HepG2 (cell line): ENCODE results near the gene VIPR1. TPM values are rescaled to one million over a fixed set of nuclear protein-coding genes. Genes with fewer than 3 reads are reported as not detected.

Experiments
- ATAC-seq: fragments of 200-7000 bp; cut with Tn5 transposase; 3 replicates; pipeline ENCODE4 v1.9.1; 2020; ENCODE audit warnings: mild to moderate bottlenecking, moderate library complexity
- BruUV-seq: library from RNA; stranded (reverse); fragments of 400-500 nt; replicated peaks from 2 replicates; lab custom pipeline; 2021; lab: Mats Ljungman, UMichigan
- CTCF ChIA-PET: fragments of 300-600 bp; formaldehyde crosslinking; extraction: SDS; loops from one replicate; lab custom pipeline; 2021; ENCODE audit warnings: low total read pairs, inconsistent platforms, low intra/inter-chr PET ratio; lab: Yijun Ruan, JAX
- POLR2A ChIA-PET: fragments of 350-600 bp; sonication (Branson Sonifier 250); formaldehyde crosslinking; loops from one replicate; lab custom pipeline; 2020; ENCODE audit warnings: antibody characterized with exemption, inconsistent platforms; lab: Yijun Ruan, JAX
- DNase-seq: peaks from one replicate; pipeline ENCODE4 v3.0.0-alpha.2; 2015; ENCODE audit warnings: low spot score
- FAIRE-seq: peaks from 3 replicates; lab custom pipeline; 2011; peaks lifted over from hg19 to GRCh38; lab: Jason Lieb, UNC
- H2AFZ ChIP-seq: one replicate; pipeline ENCODE4 v1.6.1; 2011; ENCODE audit warnings: low read length, inconsistent platforms
- H3K27ac ChIP-seq: fragments of 300-600 bp; 3 replicates; pipeline ENCODE4 v1.8.0; 2011; ENCODE audit warnings: mixed run types, mild to moderate bottlenecking, mixed read lengths, low read length, inconsistent platforms; ENCODE audit not compliant: insufficient read depth; ENCODE audit errors: extremely low read length
- H3K27me3 ChIP-seq, 2 experiments: fragments of 200-600 bp in 1 of 2; 2 replicates in 1 of 2; 3 replicates in 1 of 2; pipeline versions ENCODE4 v1.6.0 to v1.8.0; 2011; ENCODE audit warnings: low read length in 2 of 2, mild to moderate bottlenecking in 2 of 2, moderate library complexity in 2 of 2, inconsistent platforms in 1 of 2; ENCODE audit not compliant: insufficient read depth in 2 of 2, control insufficient read depth in 1 of 2
- H3K36me3 ChIP-seq, 2 experiments: fragments of 200-600 bp in 1 of 2; replicated peaks in 1 of 2; 2 replicates in 1 of 2; 3 replicates in 1 of 2; pipeline versions ENCODE4 v1.5.1 to v1.8.0; 2011; ENCODE audit warnings: low read length in 2 of 2, inconsistent platforms in 1 of 2; ENCODE audit not compliant: insufficient read depth in 2 of 2, control insufficient read depth in 1 of 2
- H3K4me1 ChIP-seq: 2 replicates; pipeline ENCODE4 v1.5.1; 2012; ENCODE audit warnings: low read length, inconsistent platforms; ENCODE audit not compliant: insufficient read depth
- H3K4me2 ChIP-seq: 2 replicates; pipeline ENCODE4 v1.6.0; 2011; ENCODE audit warnings: low read depth, low read length, inconsistent platforms
- H3K4me3 ChIP-seq, 3 experiments: fragments of 200-600 bp in 1 of 3; sonication (generic), shearing (Covaris generic) in 1 of 3; replicated peaks in 1 of 3; 2 replicates each; pipeline ENCODE4 v1.5.1; 2011 to 2016; ENCODE audit warnings: low read length in 3 of 3, inconsistent platforms in 2 of 3, low read depth in 2 of 3, mild to moderate bottlenecking in 2 of 3, control low read depth in 1 of 3, mixed read lengths in 1 of 3; ENCODE audit not compliant: insufficient read depth in 1 of 3
- H3K79me2 ChIP-seq: one replicate; pipeline ENCODE4 v1.6.1; 2011; ENCODE audit warnings: low read length, inconsistent platforms; ENCODE audit not compliant: insufficient read depth
- H3K9ac ChIP-seq: 2 replicates; pipeline ENCODE4 v1.6.0; 2011; ENCODE audit warnings: mild to moderate bottlenecking, low read depth, low read length, inconsistent platforms; ENCODE audit not compliant: insufficient read depth
- H3K9me3 ChIP-seq: 2 replicates; pipeline ENCODE4 v1.5.1; 2012; ENCODE audit warnings: mild to moderate bottlenecking, low read length
- H4K20me1 ChIP-seq: 2 replicates; pipeline ENCODE4 v1.6.0; 2011; ENCODE audit warnings: inconsistent platforms, mild to moderate bottlenecking, low read length, moderate library complexity; ENCODE audit not compliant: insufficient read depth
- ARNTL ChIP-seq: sonication (generic); formaldehyde crosslinking; IDR thresholded peaks from 2 replicates; pipeline ENCODE4 v1.4.0; 2020; ENCODE audit warnings: mild to moderate bottlenecking, missing genetic modification reagents
- CBX2 ChIP-seq, 2 experiments: fragments of 200-600 bp in 1 of 2; sonication (generic); formaldehyde crosslinking in 1 of 2; IDR thresholded peaks; 2 replicates each; pipeline versions ENCODE4 v1.7.0 to v1.8.1; 2018 to 2022; ENCODE audit warnings: low read depth in 2 of 2, low read length in 1 of 2, mild to moderate bottlenecking in 1 of 2, missing genetic modification reagents in 1 of 2
- CSRNP1 ChIP-seq: sonication (generic); formaldehyde crosslinking; IDR thresholded peaks from 2 replicates; pipeline ENCODE4 v1.8.1; 2023; ENCODE audit warnings: mild to moderate bottlenecking, missing genetic modification reagents
- ESRRA ChIP-seq: sonication (generic); formaldehyde crosslinking; IDR thresholded peaks from 2 replicates; pipeline ENCODE4 v1.5.1; 2020; ENCODE audit warnings: mild to moderate bottlenecking, low read depth, missing genetic modification reagents
- FOXO1 ChIP-seq: sonication (generic); formaldehyde crosslinking; IDR thresholded peaks from 2 replicates; pipeline ENCODE4 v1.4.0; 2020; ENCODE audit warnings: missing genetic modification reagents
- MBNL3 ChIP-seq: fragments of 250-450 bp; sonication (Bioruptor Pico); conservative IDR thresholded peaks from 2 replicates; pipeline ENCODE4 v1.8.0; 2022; ENCODE audit warnings: mild to moderate bottlenecking, inconsistent platforms
- NR0B2 ChIP-seq: sonication (generic); formaldehyde crosslinking; IDR thresholded peaks from 2 replicates; pipeline ENCODE4 v1.4.0; 2020; ENCODE audit warnings: mild to moderate bottlenecking, missing genetic modification reagents
- RCOR2 ChIP-seq: IDR thresholded peaks from 2 replicates; pipeline ENCODE4 v1.6.1; 2016; ENCODE audit warnings: missing biosample characterization, missing genetic modification reagents
- TEAD2 ChIP-seq: sonication (generic); formaldehyde crosslinking; IDR thresholded peaks from 2 replicates; pipeline ENCODE4 v1.9.0; 2021; ENCODE audit warnings: missing genetic modification reagents
- ZFP82 ChIP-seq: sonication (generic); formaldehyde crosslinking; IDR thresholded peaks from 2 replicates; pipeline ENCODE4 v1.5.1; 2020; ENCODE audit warnings: mild to moderate bottlenecking, missing genetic modification reagents, borderline replicate concordance
- ZNF337 ChIP-seq: sonication (generic); formaldehyde crosslinking; IDR thresholded peaks from 2 replicates; pipeline ENCODE4 v1.5.1; 2020; ENCODE audit warnings: missing genetic modification reagents, low read depth, mild to moderate bottlenecking, borderline replicate concordance
- ZNF562 ChIP-seq: sonication (generic); formaldehyde crosslinking; IDR thresholded peaks from 2 replicates; pipeline ENCODE4 v1.8.0; 2022; ENCODE audit warnings: missing genetic modification reagents, borderline replicate concordance
- ZNF724P ChIP-seq: sonication (generic); formaldehyde crosslinking; IDR thresholded peaks from 2 replicates; pipeline ENCODE4 v1.8.0; 2022; ENCODE audit warnings: missing genetic modification reagents, borderline replicate concordance
- ZNF761 ChIP-seq: sonication (generic); formaldehyde crosslinking; conservative IDR thresholded peaks from 2 replicates; pipeline ENCODE4 v1.4.0; 2020; ENCODE audit warnings: mild to moderate bottlenecking, missing genetic modification reagents
- WGBS: methylation state at CpG from one replicate; pipeline ENCODE4 v1.1.6; 2017; ENCODE audit warnings: low lambda C conversion rate; 5-methylcytosine and 5-hydroxymethylcytosine counted together
- in situ Hi-C: cut with HindIII; loops from 2 replicates; pipeline ENCODE4 v1.10.0; 2017; ENCODE audit warnings: low pct_unique_long_range_greater_than_20kb; ENCODE audit not compliant: extremely low pct_ligation_motif_present
- intact Hi-C: fragments of 100-400 bp; cut with micrococcal nuclease; formaldehyde crosslinking; loops from one replicate; pipeline ENCODE4 v1.10.0; 2022; ENCODE audit not compliant: unreplicated experiment
- polyA plus RNA-seq, 8 experiments: library from polyadenylated mRNA; depleted of rRNA in 3 of 8; stranded (reverse) in 7 of 8; unstranded in 1 of 8; fragments of >200 nt; fragmentation: Illumina TruSeq in 4 of 8; extraction: Trizol in 4 of 8; gene quantifications; 2 replicates each; pipeline versions ENCODE4 v1.2.1 to v1.2.3, GENCODE V29; 2011 to 2016; ENCODE audit warnings: low read depth in 4 of 8, missing spikeins in 1 of 8, mixed read lengths in 1 of 8; ENCODE audit not compliant: insufficient read depth in 1 of 8
- total RNA-seq, 5 experiments: library from RNA; depleted of rRNA; stranded (reverse); fragments of >200 nt; fragmentation: Illumina TruSeq; extraction: Trizol; gene quantifications; 2 replicates each; pipeline ENCODE4 v1.2.3, GENCODE V29; 2016; ENCODE audit warnings: low read depth in 1 of 5
- TF ChIP-seq, protein P1 (sequence below): sonication (generic); formaldehyde crosslinking; IDR thresholded peaks from 2 replicates; pipeline ENCODE4 v1.8.0; 2022; ENCODE audit warnings: missing genetic modification reagents, mild to moderate bottlenecking, borderline replicate concordance

VIPR1 gene
- total and polyA plus RNA-seq, 2 of the 13 experiments (the other 11 are each of a cell fraction or from before 2014, with no cell fraction given): 0.04 to 0.11 TPM

DNA sequence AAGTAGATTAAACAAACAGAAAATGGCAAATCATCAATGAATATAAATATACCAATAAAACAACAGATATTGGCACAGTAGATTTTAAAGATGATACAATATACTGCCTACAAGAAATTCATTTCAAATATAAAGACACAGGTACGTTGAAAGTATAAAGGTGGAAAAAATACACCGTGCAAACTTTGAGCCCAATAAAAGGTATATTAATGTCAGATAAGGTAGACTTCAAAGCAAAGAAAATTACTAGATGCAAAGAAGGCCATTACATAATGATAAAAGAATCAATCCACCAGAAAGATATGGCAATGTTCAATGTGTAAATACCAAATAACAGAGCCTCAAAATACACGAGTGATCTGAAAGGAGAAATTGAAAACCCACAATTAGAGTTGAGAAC is 34.3 kb upstream of the VIPR1 start:
- Histone ChIP-seq H3K27ac (no peak overlapping the region), H3K4me3 (no peak overlapping the region), H2AFZ (no peak overlapping the region), H3K27me3 (peaks cover 0 to 3% of the 10 kb centered on the region in 2 experiments; a peak in 1 of 5 replicates), H3K36me3 (no peaks in the 10 kb centered on the region), H4K20me1 (no peaks in the 10 kb centered on the region), H3K4me1 (no peaks in the 10 kb centered on the region), H3K9me3 (no peaks in the 10 kb centered on the region), H3K9ac (no peak overlapping the region), H3K79me2 (no peaks in the 10 kb centered on the region), H3K4me2 (no peak overlapping the region)
- ChIA-PET POLR2A (no interaction called here), CTCF (no interaction called here)
- under 1% methylated on average over 3 of the region's 3 CpGs for WGBS
- FAIRE-seq (no peak), ATAC-seq (no peak), DNase-seq (no peak)
- in situ Hi-C loops (no loop called here), intact Hi-C loops (no loop called here)
- BruUV-seq: no TSS peak
- no peak for TF ChIP-seq MBNL3 (CRISPR knock-in tag)
- TF ChIP-seq CBX2 (IDR thresholded peaks at IDR 0.05; ENCODE audit: low read depth, low read length): no peak
- no peak for TF ChIP-seq CBX2 (CRISPR knock-in tag; IDR thresholded peaks at IDR 0.05; ENCODE audit: low read depth)
- no peak for TF ChIP-seq ZNF724P (CRISPR knock-in tag)
- no peak for TF ChIP-seq ZFP82 (CRISPR knock-in tag)
- no peak for TF ChIP-seq RCOR2 (CRISPR knock-in tag)
- TF ChIP-seq TEAD2: no peak
- no peak for TF ChIP-seq NR0B2
- no peak for TF ChIP-seq ESRRA (CRISPR knock-in tag)
- TF ChIP-seq ZNF761: no peak
- TF ChIP-seq ARNTL (CRISPR knock-in tag): no peak
- TF ChIP-seq ZNF562: no peak
- TF ChIP-seq, protein P1, sequence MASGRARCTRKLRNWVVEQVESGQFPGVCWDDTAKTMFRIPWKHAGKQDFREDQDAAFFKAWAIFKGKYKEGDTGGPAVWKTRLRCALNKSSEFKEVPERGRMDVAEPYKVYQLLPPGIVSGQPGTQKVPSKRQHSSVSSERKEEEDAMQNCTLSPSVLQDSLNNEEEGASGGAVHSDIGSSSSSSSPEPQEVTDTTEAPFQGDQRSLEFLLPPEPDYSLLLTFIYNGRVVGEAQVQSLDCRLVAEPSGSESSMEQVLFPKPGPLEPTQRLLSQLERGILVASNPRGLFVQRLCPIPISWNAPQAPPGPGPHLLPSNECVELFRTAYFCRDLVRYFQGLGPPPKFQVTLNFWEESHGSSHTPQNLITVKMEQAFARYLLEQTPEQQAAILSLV (CRISPR knock-in tag): no peak
- no peak for TF ChIP-seq FOXO1 (CRISPR knock-in tag)
- no peak for TF ChIP-seq ZNF337
- no peak for TF ChIP-seq CSRNP1
